ENCODE measurements around the gene FZD10.

Gene FZD10

DNA sequence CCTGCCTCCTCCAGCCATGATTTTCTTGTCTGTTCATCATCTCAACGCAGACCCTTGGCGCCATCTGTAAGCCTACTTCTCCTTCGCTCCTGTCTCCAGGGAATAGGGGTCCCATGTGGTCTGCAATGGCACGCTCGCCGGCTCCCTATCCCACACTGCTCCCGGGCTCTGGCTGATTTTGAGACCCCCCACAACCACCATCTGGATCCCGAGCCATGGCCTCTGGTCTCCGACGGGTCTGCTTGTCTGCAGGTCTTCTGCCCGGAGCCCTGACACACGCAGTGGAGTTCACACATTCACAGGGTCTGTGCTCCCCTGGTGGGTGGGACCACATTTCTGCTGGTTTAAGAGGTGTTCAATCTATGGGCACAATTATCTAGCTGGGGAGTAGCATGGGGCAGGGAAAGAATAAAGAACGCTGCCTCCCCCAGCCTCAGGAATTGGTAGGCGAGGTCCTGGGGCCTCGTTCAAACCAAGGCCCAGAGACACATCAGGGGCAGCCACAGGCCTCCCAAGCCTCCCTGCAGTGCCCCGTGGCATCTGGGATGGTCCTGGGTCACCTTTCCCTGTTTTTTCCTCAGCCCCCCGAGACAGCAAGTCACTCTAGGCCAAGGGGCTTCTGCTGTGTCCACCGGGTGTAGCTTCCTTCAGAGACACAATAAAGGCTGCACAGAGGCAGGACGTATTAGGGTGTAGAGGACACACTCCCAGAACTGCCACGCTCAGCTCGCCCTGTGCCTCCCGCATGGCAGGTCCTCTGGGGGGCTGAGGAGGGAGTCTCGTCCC is 21.5 kb downstream of the FZD10 start:
- no peak for DNase-seq

DNA sequence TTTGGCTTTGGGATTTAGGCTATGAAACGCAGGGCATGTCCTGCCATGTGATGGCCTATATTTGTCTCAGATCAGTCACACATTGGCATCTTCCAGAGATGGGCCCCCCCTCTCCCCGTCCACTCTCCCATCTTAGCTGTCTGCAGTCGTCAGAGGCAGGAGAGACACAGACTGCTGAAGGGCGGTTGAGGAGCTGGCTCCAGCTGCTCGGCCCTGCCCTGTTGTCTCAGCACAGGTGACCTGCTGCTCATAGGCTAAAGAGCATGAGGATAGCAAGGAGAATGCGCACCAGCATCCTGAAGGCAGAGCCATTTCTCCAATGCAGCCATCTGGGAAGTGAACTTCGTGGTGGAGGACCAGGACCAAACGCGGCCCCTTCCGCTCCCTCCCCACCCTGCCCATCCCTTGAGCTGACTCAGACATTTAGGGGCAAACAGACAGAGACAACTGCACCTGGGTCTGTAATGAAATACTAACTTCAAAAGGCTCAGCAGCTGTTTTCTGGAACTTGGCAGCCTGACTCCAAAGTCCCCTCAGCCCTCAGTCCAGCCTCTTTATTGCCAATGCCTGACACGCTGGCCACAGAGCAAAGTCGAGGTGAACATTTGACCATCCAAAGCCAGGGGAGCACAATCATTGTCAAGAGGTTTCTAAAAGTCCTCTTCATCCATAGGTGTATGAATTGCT is 22.3 kb downstream of the FZD10 start:
- DNase-seq: no peak

DNA sequence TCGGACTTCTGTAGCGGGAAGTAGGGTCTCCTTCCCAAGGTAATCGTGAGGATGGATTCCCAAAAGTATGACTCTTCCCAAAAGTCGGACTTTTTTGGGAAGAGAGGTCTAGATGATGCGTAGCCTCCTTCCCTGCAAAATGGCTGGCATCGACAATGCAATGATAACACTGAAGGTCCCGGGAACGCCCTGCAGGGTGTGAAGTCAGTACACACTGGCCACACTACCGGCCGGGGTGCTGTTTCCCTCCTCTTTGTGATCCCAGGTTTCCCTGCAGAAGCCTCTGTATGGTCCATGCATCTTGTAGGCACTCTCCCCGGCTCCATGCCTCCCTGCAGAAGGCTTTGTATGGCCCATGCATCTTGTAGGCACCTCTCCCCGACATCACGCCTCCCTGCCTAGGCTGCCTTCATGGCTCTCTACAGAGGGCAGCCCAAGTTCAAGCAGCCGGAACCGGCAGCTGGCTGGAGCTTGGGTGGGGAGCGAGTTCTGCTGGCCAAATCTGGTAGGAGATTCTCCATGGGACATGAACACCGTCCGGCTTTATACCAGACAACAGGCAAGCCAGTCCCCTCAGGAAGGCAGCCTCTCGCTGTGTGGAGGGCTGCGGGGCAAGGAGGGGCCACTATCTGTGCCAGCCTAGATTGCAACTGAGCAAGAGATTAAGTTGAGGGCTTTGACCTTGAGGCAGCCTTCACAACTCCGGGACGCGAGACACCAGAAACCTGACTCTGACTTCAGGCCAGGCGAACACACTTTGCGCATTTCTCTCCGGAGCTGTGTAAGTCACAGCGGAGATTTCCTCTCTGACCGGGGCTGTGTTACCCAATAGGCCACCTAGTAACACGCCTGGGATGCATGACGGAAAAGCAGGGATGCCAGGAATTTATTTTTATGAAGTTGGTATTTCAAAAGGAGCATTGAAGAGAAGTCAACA is 23.5 kb downstream of the FZD10 start:
- DNase-seq: no peak

DNA sequence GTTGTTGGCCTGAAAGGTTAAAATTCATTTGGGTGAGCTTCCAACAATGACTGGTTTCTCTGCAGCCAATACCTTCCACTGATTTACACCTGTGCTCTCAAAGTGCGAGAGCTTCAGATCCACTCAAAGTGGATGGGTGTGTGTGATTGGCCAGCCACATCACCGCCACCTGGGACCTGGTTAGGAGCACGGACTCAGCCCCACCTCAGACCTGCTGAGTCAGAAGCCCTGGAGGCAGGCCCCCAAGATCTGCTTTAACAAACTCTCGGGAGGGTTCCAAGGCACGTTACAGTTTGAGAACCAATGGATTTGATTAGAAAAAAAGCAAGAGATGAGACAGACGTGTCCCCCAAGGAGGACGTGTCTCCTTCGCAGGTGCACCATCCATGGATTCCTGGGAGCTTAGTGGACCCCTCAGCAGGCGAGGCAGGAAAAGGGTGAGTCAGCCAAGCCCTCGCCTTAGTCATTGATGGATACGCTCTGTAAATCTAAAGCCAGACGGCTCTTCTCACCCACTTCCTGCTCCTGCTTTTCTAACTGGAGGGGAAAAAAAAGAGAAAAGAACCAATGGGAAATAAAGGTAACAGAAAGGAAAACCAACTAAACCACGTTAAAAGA is 24.5 kb downstream of the FZD10 start:
- no peak for DNase-seq

DNA sequence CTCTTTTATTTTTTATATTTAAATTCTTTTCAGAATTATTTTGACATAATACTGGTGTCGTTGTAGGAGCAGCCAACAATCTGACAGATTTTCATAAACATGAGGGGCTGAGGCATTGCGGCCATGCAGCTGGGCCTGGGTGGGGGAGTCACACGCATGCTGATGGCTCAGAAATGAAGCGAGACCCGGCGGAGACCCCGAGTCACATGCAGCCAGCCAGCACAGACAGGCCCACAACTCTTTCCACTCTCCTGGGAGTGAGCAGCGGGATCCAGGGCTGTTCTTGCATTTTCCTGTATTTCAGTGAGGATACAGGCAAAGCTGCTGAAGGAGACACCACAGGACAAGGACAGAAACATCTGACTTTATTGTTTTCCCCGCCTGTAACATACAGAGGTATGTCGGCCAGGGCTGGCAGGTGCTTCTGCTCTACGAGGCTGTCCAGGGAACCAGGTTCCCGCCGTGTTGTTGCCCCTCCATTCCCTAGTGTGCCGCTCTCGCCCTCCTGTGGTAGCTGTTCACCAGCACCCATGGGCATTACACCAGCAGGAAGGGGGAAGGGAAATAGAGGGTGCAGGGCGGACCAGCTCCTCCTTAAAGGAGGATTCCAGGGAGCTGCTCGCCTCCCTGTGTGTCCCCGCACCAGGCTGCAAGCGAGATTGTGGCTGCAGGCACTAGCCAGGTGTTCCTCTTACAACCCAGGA is 30.5 kb downstream of the FZD10 start:
- DNase-seq: no peak

DNA sequence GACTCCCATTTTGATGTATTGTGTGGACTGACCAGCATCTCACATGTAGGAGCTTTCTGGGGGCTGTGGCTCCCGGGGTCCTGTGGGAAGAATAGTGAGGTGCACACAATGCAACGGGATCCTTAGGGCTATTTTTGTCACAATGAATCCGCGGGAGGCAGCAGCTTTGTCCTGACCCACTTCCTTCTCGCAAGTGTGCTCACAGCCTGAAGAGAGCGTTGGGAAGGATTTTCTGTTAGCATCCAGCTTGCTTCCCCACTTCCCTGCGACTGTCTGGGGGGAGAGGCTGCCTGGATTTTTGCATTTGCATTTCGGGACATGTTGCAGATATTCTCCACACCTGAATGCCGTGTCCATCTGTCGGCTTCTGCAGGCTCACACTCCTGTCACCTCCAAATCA is 31.9 kb downstream of the FZD10 start:
- no peak for DNase-seq

DNA sequence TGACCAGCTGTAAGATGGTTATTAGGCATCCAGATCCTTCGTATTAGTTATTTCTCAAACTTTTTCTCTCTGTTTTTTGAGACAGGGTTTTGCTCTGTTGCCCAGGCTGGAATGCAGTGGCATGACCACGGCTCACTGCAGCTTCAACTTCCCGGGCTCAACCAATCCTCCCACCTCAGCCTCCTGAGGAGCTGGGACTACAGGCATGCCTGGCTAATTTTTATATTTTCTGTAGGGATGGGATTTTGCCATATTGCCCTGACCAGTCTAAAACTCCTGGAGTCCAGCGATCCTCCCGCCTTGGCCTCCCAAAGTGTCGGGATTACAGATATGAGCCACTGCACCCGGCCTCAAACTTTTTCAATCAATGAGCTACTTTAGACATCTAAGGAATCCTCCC is 33.1 kb downstream of the FZD10 start:
- no peak for DNase-seq

DNA sequence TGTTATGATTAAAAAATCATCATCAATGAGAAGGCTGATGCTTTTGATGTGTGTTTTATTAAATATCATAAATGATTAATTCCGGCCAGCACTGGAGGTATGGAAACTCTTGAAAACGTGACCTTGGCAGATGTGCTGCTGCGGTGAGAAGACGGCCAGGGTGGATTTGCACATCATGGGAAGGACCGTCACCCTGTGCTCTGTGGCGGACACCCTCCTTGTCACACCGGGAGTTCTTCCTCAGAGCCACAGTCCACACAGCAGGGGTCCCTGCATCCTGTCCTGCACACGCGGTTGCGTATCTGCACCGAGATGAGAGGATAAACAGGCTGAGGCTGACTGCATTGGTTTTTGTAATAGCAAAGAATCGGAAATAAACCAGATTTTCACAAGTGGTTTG is 33.5 kb downstream of the FZD10 start:
- DNase-seq: no peak

DNA sequence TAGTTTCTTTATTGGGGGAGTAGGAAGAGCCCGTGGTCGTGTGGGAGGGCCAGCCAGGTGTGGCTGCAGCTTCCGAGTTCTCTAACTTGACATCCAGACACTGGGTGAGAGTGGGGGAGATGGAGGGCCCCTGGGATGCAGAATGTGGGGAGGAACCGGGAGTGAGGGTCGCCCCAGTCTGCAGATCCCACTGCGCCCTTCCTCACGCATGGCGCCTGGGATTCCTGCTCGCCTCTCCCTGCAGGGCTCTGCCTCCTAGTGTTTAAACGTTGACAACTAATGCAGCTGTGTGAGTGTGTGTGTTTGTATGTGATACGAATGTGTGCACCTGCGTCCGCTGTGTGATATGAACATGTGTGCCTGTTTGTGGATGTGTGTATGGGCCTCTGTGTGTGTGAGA is 34.6 kb downstream of the FZD10 start:
- no peak for DNase-seq

DNA sequence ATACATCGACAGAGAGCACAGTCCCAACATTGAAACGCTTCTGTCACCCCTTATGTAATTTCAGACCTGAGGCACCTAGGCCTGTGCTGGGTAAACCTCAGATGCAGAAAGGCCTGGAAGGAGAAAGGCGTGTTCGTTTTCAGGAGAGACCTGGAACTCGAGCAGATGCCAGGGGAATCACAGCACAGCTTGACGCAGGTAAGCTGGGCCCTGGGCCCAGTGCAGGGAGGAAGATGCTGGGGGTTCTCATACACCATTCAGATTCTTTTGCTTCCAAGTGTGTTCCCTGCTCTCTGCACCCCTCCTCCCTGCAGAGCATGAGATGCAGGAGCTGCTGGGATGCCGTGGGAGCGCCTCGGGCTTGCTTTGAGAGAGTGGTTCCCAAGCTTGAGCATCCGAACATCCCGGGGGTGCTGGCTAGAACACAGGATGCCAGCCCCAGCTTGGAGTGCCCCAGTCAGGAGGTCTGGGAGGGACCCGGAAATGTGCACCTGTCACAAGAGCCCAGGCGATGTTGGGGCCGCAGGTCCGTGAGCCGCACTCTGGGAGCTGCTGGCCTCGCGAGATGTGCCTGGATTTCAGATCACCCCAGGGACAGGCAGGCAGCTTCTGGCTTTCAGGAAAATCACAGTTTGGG is 35.9 kb downstream of the FZD10 start:
- no peak for DNase-seq

DNA sequence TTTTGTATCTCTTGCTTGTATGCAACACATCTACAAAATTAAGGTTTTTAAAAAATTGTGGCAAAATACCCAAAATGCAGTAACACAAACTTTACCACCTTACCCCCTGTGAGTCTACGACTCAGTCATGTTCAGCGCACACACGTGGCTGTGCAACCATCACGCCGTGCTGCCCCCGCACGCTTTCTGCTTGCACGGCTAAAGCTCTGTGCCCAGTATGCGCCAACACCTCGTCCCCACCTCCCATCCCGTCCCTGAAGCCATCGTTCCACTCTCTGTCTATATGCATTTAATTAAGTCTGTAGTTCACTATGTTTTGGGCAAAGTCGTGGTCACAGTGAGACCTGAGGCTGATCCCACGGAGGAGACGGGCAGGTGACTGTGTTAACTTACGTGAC is 36.4 kb downstream of the FZD10 start:
- DNase-seq: no peak

DNA sequence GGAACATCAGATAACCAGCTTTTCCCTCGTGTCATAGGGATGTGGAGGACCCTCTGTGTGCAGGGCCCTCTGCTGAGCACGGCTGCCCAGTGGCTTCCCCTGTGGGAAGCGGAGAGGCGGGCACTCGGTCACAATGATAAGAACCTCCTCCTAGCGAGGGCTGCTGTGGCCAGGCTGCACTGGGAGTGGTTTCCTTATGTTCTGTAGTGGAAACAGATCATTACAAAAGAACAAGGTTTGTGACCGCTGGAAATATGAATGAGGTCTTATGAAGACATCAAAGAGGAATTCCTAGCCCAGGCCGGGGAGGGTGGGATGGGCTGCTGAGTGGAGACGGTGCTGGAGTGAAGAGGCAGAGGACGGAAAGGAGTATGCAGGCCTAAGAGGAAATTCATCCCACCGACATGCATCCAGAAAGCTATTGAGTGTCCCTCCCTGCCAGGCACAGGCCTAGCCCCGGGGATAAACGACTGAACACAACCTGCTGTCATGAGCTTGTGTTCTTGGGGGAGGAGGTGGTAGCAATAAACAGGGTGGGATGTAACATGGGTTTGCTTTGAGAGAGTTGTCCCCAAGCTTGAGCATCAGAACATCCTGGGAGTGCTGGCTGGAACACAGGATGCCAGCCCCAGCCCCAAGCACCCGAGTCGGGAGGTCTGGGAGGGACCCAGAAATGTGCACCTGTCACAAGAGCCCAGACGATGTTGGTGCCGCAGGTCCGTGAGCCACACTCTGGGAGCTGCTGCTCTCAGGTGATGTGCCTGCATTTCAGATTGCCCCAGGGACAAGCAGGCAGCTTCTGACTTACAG is 37.5 kb downstream of the FZD10 start:
- no peak for DNase-seq

DNA sequence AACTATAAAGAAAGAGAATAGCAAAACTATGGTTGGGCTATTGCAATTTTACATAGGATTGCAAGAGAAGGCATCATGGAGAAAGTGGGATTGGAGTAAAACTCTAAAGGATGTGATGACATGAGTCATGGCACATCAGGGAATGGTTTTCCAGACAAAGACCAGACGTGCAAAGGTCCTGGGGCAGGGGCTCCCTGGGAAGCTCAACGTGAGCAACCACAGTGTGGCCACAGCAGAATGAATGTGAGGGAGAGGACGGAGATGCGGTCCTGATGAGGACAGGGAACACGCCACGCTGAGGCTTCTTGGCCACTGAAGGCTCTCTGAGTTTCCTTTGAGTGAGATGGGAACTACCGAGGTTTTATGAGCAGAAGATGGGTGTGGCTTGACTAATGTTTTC is 38.2 kb downstream of the FZD10 start:
- no peak for DNase-seq

DNA sequence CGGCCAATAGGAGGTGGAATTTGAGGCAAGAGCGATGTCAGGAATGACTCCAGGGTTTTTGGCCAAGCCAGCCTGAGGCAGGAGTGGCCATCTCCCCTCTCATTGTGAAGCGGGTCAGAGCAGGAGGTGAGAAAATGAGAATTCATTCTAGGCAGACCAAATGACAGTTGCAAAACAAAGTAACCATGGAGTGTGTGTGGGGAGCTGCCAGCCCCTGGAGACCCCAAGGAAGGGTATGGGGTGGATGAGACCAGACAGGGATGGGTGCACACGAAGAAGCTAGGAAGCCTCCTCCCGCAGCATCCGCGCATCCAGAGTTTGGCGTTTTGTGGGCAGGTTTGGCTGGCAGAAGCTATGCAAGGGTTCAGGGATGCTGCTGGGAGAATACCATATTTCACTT is 38.8 kb downstream of the FZD10 start:
- no peak for DNase-seq

DNA sequence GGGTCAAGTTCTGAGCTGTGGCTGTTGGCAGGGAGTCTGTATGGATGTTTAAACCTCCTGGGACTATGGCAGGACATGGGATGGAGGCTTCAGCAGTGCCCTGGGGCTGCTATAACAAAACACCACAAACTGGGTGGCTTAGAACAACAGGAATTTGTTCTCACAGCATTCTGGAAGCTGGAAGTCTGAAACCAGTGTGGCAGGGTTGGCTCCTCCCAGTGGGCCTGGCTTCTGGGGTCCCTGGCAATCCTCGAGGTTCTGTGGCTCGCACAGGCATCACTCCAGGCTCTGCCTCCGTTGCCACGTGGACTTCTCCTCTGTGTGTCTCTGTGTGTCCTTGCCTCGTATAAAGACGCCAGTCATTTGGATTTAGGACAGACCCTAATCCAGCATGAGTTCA is 39.9 kb downstream of the FZD10 start:
- DNase-seq: no peak

DNA sequence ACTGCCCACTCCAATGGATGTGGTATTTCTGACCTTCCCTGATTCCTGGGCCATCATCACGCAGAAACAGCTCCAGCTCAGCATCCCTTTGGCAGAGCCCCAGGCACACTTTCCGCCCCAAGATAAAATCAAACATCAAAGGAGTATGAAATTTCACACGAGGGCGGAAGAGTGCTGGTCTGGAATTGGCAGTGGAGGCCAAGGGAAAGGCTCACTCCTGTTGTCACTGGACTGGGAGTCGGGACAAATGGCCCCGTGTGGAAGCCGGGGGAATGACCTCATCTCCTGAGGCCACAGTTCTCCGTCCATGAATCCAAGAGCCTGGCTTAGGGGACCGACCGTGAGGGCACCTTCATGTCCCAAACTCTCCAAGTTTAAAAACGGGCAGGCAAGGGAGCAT is 40.9 kb downstream of the FZD10 start:
- no peak for DNase-seq

DNA sequence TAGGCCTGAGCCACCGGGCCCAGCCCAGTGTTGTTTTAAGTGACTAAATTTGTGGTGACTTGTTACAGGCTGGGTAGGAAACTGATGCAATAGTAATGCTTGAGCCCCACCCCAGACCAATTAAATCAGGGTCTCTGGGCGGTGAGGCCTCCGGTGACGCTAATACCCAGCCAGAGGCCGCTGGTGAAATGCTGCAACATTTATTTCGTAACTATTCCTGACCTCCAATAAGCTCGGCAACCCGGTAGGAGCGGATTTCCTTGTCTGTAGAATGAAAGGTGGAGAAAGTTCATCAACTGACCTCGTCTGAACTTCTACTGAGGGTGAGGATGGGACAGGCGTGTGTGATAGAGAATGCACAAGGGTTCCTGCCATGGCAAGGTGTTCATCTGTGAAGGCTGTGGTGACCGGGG is 42.3 kb downstream of the FZD10 start:
- DNase-seq: no peak

DNA sequence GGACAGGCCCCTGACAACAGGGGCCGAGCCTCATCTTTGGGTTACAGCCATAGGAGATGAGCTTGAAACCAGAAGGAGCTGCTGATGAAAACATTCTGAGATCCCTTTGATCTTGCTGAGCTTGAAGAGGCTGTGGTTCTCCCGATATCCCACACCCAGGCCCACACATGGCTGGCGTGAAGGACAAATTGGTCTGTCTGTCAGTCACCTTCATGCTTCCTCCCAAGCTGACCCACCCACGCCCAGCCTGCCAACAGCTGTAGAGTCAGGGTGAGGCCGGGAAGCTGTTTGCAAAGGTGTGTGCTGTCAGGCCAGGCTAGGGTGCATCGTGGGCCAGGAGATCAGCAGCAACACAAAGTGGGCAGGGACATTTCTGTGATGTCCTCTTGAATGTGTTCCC is 43.2 kb downstream of the FZD10 start:
- no peak for DNase-seq

DNA sequence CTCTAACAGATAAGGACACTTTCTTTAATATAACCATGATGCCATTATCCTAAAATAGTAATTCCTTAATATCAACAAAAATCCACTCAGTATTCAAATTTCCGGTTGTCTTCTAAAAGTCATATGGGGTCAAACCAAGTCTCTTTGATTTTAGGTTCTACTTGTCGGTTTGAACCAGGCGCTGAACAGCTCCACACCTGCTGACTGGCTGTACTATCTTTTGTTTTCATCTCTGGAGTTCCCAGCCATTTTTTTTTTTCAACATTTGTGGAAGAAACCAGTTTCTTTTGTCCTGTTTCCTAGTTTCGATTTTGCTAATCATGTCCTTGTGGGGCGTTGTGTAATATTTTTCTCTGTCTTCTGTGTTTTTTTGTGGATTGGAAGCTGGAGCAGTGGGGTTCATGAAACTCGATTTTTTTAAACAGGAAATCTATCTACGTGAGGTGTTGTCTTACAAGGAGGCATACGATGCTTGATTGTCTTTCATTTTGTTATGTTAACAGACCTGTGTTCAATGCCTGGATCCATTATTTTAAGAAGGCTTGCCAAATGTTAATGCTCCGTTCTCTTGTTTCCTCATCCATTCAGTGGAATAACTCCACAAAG is 50.2 kb downstream of the FZD10 start:
- DNase-seq: no peak

DNA sequence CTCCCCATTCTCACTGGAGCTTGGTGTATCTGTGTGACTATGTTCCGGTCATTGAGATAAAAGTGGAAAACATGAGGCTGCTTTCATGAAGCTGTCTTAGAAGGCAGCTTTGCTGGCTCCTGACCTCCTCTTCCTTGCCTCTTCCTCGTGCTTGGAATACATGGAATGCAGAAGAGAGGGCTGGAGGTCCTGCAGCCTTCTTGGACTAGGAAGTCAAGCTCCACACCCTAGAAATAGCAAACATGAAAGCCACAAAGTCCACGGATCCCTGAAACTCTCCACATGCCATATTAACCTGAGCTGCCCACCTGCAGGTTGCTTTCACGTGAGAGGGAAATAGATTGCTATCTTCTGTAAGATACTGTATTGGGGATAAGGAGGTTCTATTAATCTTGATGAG is 51.0 kb downstream of the FZD10 start:
- DNase-seq: no peak

Data from activated CD4-positive, alpha-beta T cell treated with anti-CD3 and anti-CD28 coated beads for 4 hours (primary cell).